Stomach (tissue), 9 donors: ENCODE results near the gene MALAT1. TPM values are rescaled to one million over a fixed set of nuclear protein-coding genes. Genes with fewer than 3 reads are reported as not detected.

Experiments used
- DNase-seq, 2 donors: peaks; one replicate each; pipeline versions ENCODE4 v3.0.0 to v3.0.0-alpha.2; 2013 to 2019
- H3K27ac ChIP-seq, 5 donors: fragments of 200-600 bp in 4 of 5; sonication (generic) in 4 of 5; one replicate each; pipeline ENCODE4 v1.5.1; 2013 to 2019; ENCODE audit warnings: mild to moderate bottlenecking in 1 of 5, moderate library complexity in 1 of 5
- H3K27me3 ChIP-seq, 3 donors: fragments of 200-600 bp; sonication (generic); one replicate each; pipeline ENCODE4 v1.5.1; 2017 to 2019; ENCODE audit warnings: mixed run types in 1 of 3
- H3K36me3 ChIP-seq, 4 donors: fragments of 200-600 bp; sonication (generic); 1 replicate in 3 of 4; 2 replicates in 1 of 4; pipeline ENCODE4 v1.5.1; 2016 to 2019
- H3K4me1 ChIP-seq, 4 donors: fragments of 200-600 bp; sonication (generic); one replicate each; pipeline ENCODE4 v1.5.1; 2016 to 2019
- H3K4me3 ChIP-seq, 4 donors: fragments of 200-600 bp; sonication (generic) in 3 of 4; one replicate each; pipeline ENCODE4 v1.5.1; 2016 to 2019; ENCODE audit warnings: mild to moderate bottlenecking in 1 of 4
- H3K9me3 ChIP-seq, 4 donors: fragments of 200-600 bp; sonication (generic); one replicate each; pipeline ENCODE4 v1.5.1; 2016 to 2019
- EP300 ChIP-seq: sonication (generic); formaldehyde crosslinking; IDR thresholded peaks from one replicate; pipeline ENCODE4 v1.6.1; 2017; ENCODE audit warnings: antibody characterized with exemption
- POLR2A ChIP-seq, 4 donors: fragments of 450-650 bp; IDR thresholded peaks; one replicate each; pipeline ENCODE4 v1.6.1; 2016; ENCODE audit warnings: antibody characterized with exemption in 4 of 4, control low read depth in 2 of 4, mild to moderate bottlenecking in 1 of 4, moderate library complexity in 1 of 4
- POLR2AphosphoS5 ChIP-seq, 3 donors: sonication (generic); formaldehyde crosslinking; IDR thresholded peaks; one replicate each; pipeline ENCODE4 v1.6.1; 2016; ENCODE audit warnings: antibody characterized with exemption in 3 of 3
- WGBS, 5 donors: extraction: QIAGEN DNeasy Blood & Tissue Kit in 3 of 5; methylation state at CpG; one replicate each; pipeline versions ENCODE4 v1.1.5 to v1.1.7; 2013 to 2018; 5-methylcytosine and 5-hydroxymethylcytosine counted together
- intact Hi-C: fragments of 100-400 bp; cut with DNase I; formaldehyde crosslinking; loops from one replicate; pipeline ENCODE4 v1.15.1; 2023; ENCODE audit warnings: low total_unique reads
- polyA plus RNA-seq, 3 donors: library from polyadenylated mRNA; stranded (reverse); fragments of 200-250 nt; gene quantifications; one replicate each; pipeline ENCODE4 v1.2.3, GENCODE V29; 2013
- total RNA-seq, 5 donors: library from RNA; depleted of rRNA; stranded (reverse); fragments of >200 nt; gene quantifications; one replicate each; pipeline versions ENCODE4 v1.1.0 to v1.2.3, GENCODE V29; 2014 to 2016
- TF ChIP-seq, protein P1 (sequence below), 7 experiments: fragments of 450-650 bp in 4 of 7; fragments of 200-600 bp in 3 of 7; sonication (generic) in 3 of 7; IDR thresholded peaks; one replicate each; pipeline ENCODE4 v1.5.1; 2016 to 2019; ENCODE audit warnings: antibody characterized with exemption in 7 of 7, control low read depth in 2 of 7, mild to moderate bottlenecking in 1 of 7
- donor health status: healthy with polysubstance abuse.
- donor health status: Bipolar disorder and iron deficiency.
- donor health status: healthy.

The MALAT1 gene
- total and polyA plus RNA-seq, 8 donors: 124 to 39,496 (median 11,695) TPM

GRCh38 chr11:65532388-65533064, 33.7 kb downstream of the MALAT1 start:
- peak in 1 of 2 donors; percentile 6 for DNase-seq
- Histone ChIP-seq H3K27ac (no peak overlapping the region), H3K9me3 (no peaks in the 10 kb centered on the region), H3K4me3 (no peak overlapping the region), H3K27me3 (no peaks in the 10 kb centered on the region), H3K36me3 (peaks cover 46 to 100% (median 98%) of the 10 kb centered on the region in 4 donors), H3K4me1 (peaks cover 0 to 16% (median 6%) of the 10 kb centered on the region in 4 donors)
- intact Hi-C loops: no loop called here
- TF ChIP-seq, protein P1, sequence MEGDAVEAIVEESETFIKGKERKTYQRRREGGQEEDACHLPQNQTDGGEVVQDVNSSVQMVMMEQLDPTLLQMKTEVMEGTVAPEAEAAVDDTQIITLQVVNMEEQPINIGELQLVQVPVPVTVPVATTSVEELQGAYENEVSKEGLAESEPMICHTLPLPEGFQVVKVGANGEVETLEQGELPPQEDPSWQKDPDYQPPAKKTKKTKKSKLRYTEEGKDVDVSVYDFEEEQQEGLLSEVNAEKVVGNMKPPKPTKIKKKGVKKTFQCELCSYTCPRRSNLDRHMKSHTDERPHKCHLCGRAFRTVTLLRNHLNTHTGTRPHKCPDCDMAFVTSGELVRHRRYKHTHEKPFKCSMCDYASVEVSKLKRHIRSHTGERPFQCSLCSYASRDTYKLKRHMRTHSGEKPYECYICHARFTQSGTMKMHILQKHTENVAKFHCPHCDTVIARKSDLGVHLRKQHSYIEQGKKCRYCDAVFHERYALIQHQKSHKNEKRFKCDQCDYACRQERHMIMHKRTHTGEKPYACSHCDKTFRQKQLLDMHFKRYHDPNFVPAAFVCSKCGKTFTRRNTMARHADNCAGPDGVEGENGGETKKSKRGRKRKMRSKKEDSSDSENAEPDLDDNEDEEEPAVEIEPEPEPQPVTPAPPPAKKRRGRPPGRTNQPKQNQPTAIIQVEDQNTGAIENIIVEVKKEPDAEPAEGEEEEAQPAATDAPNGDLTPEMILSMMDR (IDR thresholded peaks at IDR 0.05): no peak
- no peak for TF ChIP-seq POLR2AphosphoS5 (IDR thresholded peaks at IDR 0.05)
- TF ChIP-seq EP300: no peak
- TF ChIP-seq POLR2A (IDR thresholded peaks at IDR 0.05): no peak
- 75 to 85% (median 81%) methylated on average over 9 to 15 of the region's 15 CpGs for WGBS, 5 donors

- TF ChIP-seq EP300 (no peak), POLR2AphosphoS5 (IDR thresholded peaks at IDR 0.05) (no peak), POLR2A (IDR thresholded peaks at IDR 0.05) (no peak)
- TF ChIP-seq, protein P1 (IDR thresholded peaks at IDR 0.05): no peak
- H3K4me3 ChIP-seq: no peak overlapping the region
- DNase-seq: peak in 1 of 2 donors; percentile 3
- no peak overlapping the region for H3K27ac ChIP-seq
- H3K4me1 ChIP-seq: peaks cover 9 to 15% (median 11%) of the 10 kb centered on the region in 4 donors
- H3K36me3 ChIP-seq: peaks cover 50 to 93% (median 90%) of the 10 kb centered on the region in 4 donors
- no peaks in the 10 kb centered on the region for H3K9me3 ChIP-seq
- H3K27me3 ChIP-seq: no peaks in the 10 kb centered on the region
- intact Hi-C loops: no loop called here
- WGBS, 5 donors: 82 to 93% (median 90%) methylated on average over 3 to 9 of the region's 9 CpGs
These were observed 36.3 kb downstream of the MALAT1 start for GRCh38 chr11:65535102-65535501.

GRCh38 chr11:65536412-65537295, 37.8 kb downstream of the MALAT1 start:
- intact Hi-C loops: no loop called here
- Histone ChIP-seq H3K27ac (no peak overlapping the region), H3K4me1 (peaks cover 22 to 30% (median 24%) of the 10 kb centered on the region in 4 donors), H3K9me3 (no peaks in the 10 kb centered on the region), H3K4me3 (no peak overlapping the region), H3K27me3 (no peaks in the 10 kb centered on the region), H3K36me3 (peaks cover 35 to 78% (median 75%) of the 10 kb centered on the region in 4 donors)
- WGBS, 5 donors: 71 to 87% (median 80%) methylated on average over 9 to 12 of the region's 12 CpGs
- DNase-seq: peak in 1 of 2 donors; percentile 7
- no peak for TF ChIP-seq EP300
- no peak for TF ChIP-seq POLR2AphosphoS5 (IDR thresholded peaks at IDR 0.05)
- no peak for TF ChIP-seq POLR2A (IDR thresholded peaks at IDR 0.05)
- TF ChIP-seq, protein P1 (IDR thresholded peaks at IDR 0.05): no peak

- 80 to 96% (median 88%) methylated on average over 2 of the region's 2 CpGs for WGBS, 5 donors
- H3K27ac ChIP-seq: no peak overlapping the region
- H3K27me3 ChIP-seq: no peaks in the 10 kb centered on the region
- peaks cover 30 to 72% (median 69%) of the 10 kb centered on the region in 4 donors for H3K36me3 ChIP-seq
- H3K9me3 ChIP-seq: no peaks in the 10 kb centered on the region
- peak in 1 of 2 donors; percentile 16 for DNase-seq
- H3K4me3 ChIP-seq: no peak overlapping the region
- TF ChIP-seq POLR2A (IDR thresholded peaks at IDR 0.05): no peak
- TF ChIP-seq EP300: no peak
- TF ChIP-seq, protein P1 (IDR thresholded peaks at IDR 0.05): no peak
- no peak for TF ChIP-seq POLR2AphosphoS5 (IDR thresholded peaks at IDR 0.05)
- intact Hi-C loops: no loop called here
- peaks cover 25 to 34% (median 29%) of the 10 kb centered on the region in 4 donors for H3K4me1 ChIP-seq
These were observed 38.4 kb downstream of the MALAT1 start for GRCh38 chr11:65537296-65537597.
